Endodermal cell (in vitro differentiated cells): ENCODE data around the gene KRTAP9-3. TPM values are rescaled to one million over a fixed set of nuclear protein-coding genes. Genes with fewer than 3 reads are reported as not detected.

Experiments used
- DNase-seq: peaks from one replicate; pipeline ENCODE4 v3.0.0-alpha.2; 2017
- H3K27ac ChIP-seq: 2 replicates; pipeline ENCODE4 v1.5.1; 2013; ENCODE audit warnings: mild to moderate bottlenecking, low read depth, low read length, moderate library complexity
- H3K27me3 ChIP-seq: 2 replicates; pipeline ENCODE4 v1.6.1; 2013; ENCODE audit warnings: mild to moderate bottlenecking, low read length, moderate library complexity; ENCODE audit not compliant: insufficient read depth, control insufficient read depth, poor library complexity, severe bottlenecking
- H3K36me3 ChIP-seq: 2 replicates; pipeline ENCODE4 v1.7.0; 2013; ENCODE audit warnings: mild to moderate bottlenecking, low read length, moderate library complexity; ENCODE audit not compliant: control insufficient read depth, insufficient read depth
- H3K4me1 ChIP-seq: one replicate; pipeline ENCODE4 v1.7.0; 2013; ENCODE audit warnings: low read length; ENCODE audit not compliant: control insufficient read depth, insufficient read depth
- H3K4me3 ChIP-seq: 2 replicates; pipeline ENCODE4 v1.5.1; 2013; ENCODE audit warnings: mild to moderate bottlenecking, low read length, moderate library complexity
- H3K9ac ChIP-seq: 2 replicates; pipeline ENCODE4 v1.6.1; 2013; ENCODE audit warnings: mild to moderate bottlenecking, low read length, moderate library complexity; ENCODE audit not compliant: poor library complexity, severe bottlenecking; ENCODE audit errors: extremely low read depth
- H3K9me3 ChIP-seq: 2 replicates; pipeline ENCODE4 v1.6.1; 2013; ENCODE audit warnings: mild to moderate bottlenecking, low read length, moderate library complexity; ENCODE audit not compliant: control insufficient read depth
- H3K27ac Mint-ChIP-seq: 2 replicates; pipeline ENCODE4 v1.8.0; 2020; ENCODE audit warnings: mixed read lengths
- H3K27me3 Mint-ChIP-seq: 2 replicates; pipeline ENCODE4 v1.8.0; 2021; ENCODE audit warnings: mild to moderate bottlenecking, mixed read lengths; ENCODE audit not compliant: insufficient read depth
- H3K36me3 Mint-ChIP-seq: 2 replicates; pipeline ENCODE4 v1.8.0; 2020; ENCODE audit warnings: low read depth, mixed read lengths
- H3K4me1 Mint-ChIP-seq: 2 replicates; pipeline ENCODE4 v1.8.0; 2020; ENCODE audit warnings: mixed read lengths
- H3K4me3 Mint-ChIP-seq: 2 replicates; pipeline ENCODE4 v1.8.0; 2020; ENCODE audit warnings: mild to moderate bottlenecking, moderate library complexity, mixed read lengths
- H3K9me3 Mint-ChIP-seq: 2 replicates; pipeline ENCODE4 v1.8.0; 2020; ENCODE audit warnings: mild to moderate bottlenecking, mixed read lengths
- CTCF ChIP-seq: fragments of 200-600 bp; sonication (generic); conservative IDR thresholded peaks from 2 replicates; pipeline ENCODE4 v1.5.0; 2021; ENCODE audit warnings: antibody characterized with exemption, mild to moderate bottlenecking
- WGBS, 2 experiments: methylation state at CpG; one replicate each; pipeline versions ENCODE4 v1.1.5 to v1.1.7; 2013; ENCODE audit warnings: missing lambda C conversion rate in 2 of 2, mixed read lengths in 1 of 2; ENCODE audit not compliant: insufficient coverage in 1 of 2, insufficient read length in 1 of 2; 5-methylcytosine and 5-hydroxymethylcytosine counted together
- total RNA-seq, 2 donors: library from RNA; stranded (reverse); fragmentation: NEBNext Ultra II Directional in 1 of 2; extraction: Animal tissue kit (Norgen Biotek cat#: 25700) in 1 of 2; gene quantifications; 2 replicates in 1 of 2; 3 replicates in 1 of 2; pipeline ENCODE4 v1.2.1, GENCODE V29; 2021

KRTAP9-3 gene
- total RNA-seq, 2 donors from 2014 or later = not detected

- 74 to 94% methylated on average over 3 to 5 of the region's 5 CpGs for WGBS, 2 experiments
- Histone ChIP-seq H3K27me3 (no peaks in the 10 kb centered on the region), H3K9me3 (no peaks in the 10 kb centered on the region), H3K27ac (no peak overlapping the region), H3K9ac (no peak overlapping the region), H3K36me3 (no peaks in the 10 kb centered on the region), H3K4me1 (no peaks in the 10 kb centered on the region), H3K4me3 (no peak overlapping the region)
- DNase-seq = no peak
- H3K4me1 Mint-ChIP-seq = no peaks in the 10 kb centered on the region
- TF ChIP-seq CTCF = no peak
- no peak overlapping the region for H3K4me3 Mint-ChIP-seq
- no peaks in the 10 kb centered on the region for H3K36me3 Mint-ChIP-seq
- peaks cover 11% of the 10 kb centered on the region for H3K9me3 Mint-ChIP-seq
- no peak overlapping the region for H3K27ac Mint-ChIP-seq
- peaks cover 7% of the 10 kb centered on the region for H3K27me3 Mint-ChIP-seq
Observed at GRCh38 chr17:41199421-41200078, 32.7 kb upstream of the KRTAP9-3 start.

GRCh38 chr17:41211845-41212466 lies 20.3 kb upstream of the KRTAP9-3 start:
- TF ChIP-seq CTCF = no peak
- WGBS, 2 experiments = 70 to 83% methylated on average over 1 of the region's 1 CpG
- Histone ChIP-seq H3K27ac (no peak overlapping the region), H3K27me3 (no peaks in the 10 kb centered on the region), H3K4me1 (no peaks in the 10 kb centered on the region), H3K36me3 (no peaks in the 10 kb centered on the region), H3K9ac (no peak overlapping the region), H3K4me3 (no peak overlapping the region), H3K9me3 (no peaks in the 10 kb centered on the region)
- Mint-ChIP-seq H3K9me3 (peaks cover 15% of the 10 kb centered on the region), H3K36me3 (no peaks in the 10 kb centered on the region), H3K27ac (no peak overlapping the region), H3K4me3 (no peak overlapping the region), H3K4me1 (no peaks in the 10 kb centered on the region), H3K27me3 (peaks cover 5% of the 10 kb centered on the region)
- no peak for DNase-seq

GRCh38 chr17:41212524-41213169 lies 19.6 kb upstream of the KRTAP9-3 start:
- Mint-ChIP-seq H3K27me3 (peaks cover 5% of the 10 kb centered on the region), H3K4me1 (no peaks in the 10 kb centered on the region), H3K36me3 (no peaks in the 10 kb centered on the region), H3K27ac (no peak overlapping the region), H3K9me3 (peaks cover 10% of the 10 kb centered on the region), H3K4me3 (no peak overlapping the region)
- 82 to 86% methylated on average over 5 to 7 of the region's 7 CpGs for WGBS, 2 experiments
- DNase-seq = no peak
- no peak for TF ChIP-seq CTCF
- H3K27ac ChIP-seq = no peak overlapping the region
- H3K9ac ChIP-seq = no peak overlapping the region
- H3K9me3 ChIP-seq = no peaks in the 10 kb centered on the region
- no peaks in the 10 kb centered on the region for H3K4me1 ChIP-seq
- H3K36me3 ChIP-seq = no peaks in the 10 kb centered on the region
- no peaks in the 10 kb centered on the region for H3K27me3 ChIP-seq
- H3K4me3 ChIP-seq = no peak overlapping the region
